22Rv1 (cell line): ENCODE data around the gene GLP1R.

Source experiments
- H3K27ac ChIP-seq: fragments of 450-650 bp; 2 replicates; pipeline ENCODE4 v1.5.1; 2017
- ZFX ChIP-seq: fragments of 450-650 bp; IDR thresholded peaks from 2 replicates; pipeline ENCODE4 v1.6.1; 2017; ENCODE audit warnings: antibody characterized with exemption, borderline replicate concordance
- TF ChIP-seq, protein P1 (sequence below): fragments of 450-650 bp; IDR thresholded peaks from 2 replicates; pipeline ENCODE4 v1.5.1; 2017; ENCODE audit warnings: mild to moderate bottlenecking

The GLP1R gene

DNA sequence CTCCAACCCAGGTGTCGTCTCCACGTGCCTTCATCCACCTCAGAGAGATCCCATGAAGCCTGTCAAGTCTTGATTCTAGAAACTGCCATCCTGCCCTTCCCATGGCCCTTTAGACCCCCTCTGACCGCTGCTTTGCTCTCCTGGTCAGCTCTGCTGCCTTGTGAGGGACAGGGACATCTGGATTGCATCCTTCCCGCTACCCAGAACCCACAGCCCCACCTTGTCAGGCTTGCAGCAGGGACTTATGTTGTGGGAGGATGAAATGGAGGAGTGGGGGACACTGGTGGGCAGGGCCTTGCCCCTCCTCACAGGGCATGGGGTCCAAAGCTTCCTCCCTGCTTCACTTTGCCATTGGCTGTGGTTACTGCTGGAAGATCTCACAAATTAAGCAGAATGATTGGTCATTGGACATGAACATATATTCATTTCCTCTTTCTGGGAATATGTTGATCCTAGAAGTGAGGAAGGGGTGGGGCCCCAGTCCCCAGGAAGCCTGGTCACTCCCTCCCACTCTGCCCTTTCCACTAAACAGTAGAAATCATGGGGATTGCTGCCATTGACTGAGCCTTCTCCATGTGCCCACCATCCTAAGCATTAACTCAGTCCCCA is 4.5 kb downstream of the GLP1R start:
- TF ChIP-seq ZFX, result no peak
- TF ChIP-seq, protein P1, sequence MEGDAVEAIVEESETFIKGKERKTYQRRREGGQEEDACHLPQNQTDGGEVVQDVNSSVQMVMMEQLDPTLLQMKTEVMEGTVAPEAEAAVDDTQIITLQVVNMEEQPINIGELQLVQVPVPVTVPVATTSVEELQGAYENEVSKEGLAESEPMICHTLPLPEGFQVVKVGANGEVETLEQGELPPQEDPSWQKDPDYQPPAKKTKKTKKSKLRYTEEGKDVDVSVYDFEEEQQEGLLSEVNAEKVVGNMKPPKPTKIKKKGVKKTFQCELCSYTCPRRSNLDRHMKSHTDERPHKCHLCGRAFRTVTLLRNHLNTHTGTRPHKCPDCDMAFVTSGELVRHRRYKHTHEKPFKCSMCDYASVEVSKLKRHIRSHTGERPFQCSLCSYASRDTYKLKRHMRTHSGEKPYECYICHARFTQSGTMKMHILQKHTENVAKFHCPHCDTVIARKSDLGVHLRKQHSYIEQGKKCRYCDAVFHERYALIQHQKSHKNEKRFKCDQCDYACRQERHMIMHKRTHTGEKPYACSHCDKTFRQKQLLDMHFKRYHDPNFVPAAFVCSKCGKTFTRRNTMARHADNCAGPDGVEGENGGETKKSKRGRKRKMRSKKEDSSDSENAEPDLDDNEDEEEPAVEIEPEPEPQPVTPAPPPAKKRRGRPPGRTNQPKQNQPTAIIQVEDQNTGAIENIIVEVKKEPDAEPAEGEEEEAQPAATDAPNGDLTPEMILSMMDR, result no peak
- no peak overlapping the region for H3K27ac ChIP-seq

DNA sequence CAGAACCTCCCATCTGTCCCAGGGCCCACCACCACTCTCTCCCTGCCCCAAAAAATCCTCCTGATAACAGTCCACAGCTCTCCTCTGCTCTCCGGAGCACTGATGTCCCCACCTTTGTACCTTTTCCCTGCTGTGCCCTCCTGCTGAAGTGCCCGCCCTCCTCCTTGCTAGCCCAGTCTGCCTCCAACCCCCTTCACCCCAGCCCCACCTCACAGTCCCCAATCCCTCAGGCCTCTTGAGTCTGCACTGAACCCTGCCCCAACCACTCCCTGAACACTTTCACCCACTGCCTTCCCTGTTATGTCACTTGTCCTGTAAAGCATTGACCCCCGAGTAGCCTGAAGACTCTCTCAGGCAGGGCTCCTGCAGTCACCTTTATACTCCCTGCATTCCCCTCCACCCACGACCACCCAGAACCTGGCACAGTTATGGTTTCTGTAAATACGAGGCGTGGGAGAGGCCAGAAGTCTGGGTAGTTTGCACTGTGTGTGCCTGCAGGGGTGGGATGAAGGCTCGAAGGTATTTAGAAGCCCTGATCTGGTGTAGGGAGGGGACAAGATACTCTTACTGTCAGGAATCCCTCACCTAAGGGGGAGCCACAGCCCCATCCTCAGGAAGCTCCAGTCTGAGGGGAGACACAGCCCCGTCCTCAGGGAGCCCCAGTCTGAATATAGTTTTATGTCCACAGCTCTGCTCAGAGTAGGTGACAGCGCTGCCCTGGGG is 5.4 kb downstream of the GLP1R start:
- no peak for TF ChIP-seq ZFX
- TF ChIP-seq, protein P1, result no peak
- H3K27ac ChIP-seq, result no peak overlapping the region

DNA sequence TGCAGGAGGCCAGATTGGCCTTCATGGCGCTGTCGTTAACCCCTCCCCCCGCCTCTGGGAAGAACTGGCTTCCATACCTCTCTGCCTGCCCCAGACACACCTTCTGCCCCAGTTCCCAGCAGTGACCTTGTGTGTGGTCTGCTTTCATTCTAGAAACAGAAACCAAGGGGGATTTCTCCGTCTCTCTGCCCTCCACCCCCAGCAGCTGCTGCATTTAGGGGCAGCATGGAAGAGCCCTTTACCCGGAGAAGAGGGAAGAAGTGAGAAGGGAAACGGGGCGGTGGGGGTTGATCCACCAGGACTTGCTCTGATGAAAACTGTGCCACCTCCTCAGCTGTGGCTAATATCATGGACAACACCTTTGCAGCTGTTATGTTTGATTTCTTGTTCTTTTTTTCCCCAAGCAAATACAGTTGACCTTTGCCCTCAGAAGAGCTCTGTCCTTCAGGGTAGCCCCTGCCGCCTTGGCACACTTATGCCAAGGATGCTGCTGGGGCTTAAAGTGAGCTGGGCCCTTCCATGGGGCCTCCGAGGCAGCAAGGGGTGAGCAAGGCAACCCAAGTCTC is 6.1 kb downstream of the GLP1R start:
- H3K27ac ChIP-seq, result no peak overlapping the region
- TF ChIP-seq, protein P1, result no peak
- TF ChIP-seq ZFX, result no peak

DNA sequence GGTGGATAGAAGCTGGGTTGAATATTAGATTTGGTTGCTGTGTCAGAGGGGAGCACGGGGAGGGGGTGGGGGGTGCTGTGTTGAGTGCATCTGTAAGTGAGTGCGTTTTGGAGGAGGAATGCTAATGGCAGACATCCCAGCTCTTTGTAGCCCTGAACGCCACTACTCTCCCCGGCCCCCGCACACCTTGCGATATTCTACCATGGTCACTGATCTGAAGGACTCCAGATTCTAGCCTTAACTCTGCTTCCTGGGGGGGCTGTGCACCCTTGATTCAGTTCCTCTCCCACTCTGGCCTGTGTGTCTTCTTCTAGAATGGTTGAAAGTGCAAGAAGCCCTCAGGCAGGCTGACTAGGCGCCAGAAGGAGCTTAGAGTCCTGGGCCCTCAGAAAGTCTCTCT is 7.1 kb downstream of the GLP1R start:
- no peak for TF ChIP-seq ZFX
- TF ChIP-seq, protein P1, result no peak
- H3K27ac ChIP-seq, result no peak overlapping the region

DNA sequence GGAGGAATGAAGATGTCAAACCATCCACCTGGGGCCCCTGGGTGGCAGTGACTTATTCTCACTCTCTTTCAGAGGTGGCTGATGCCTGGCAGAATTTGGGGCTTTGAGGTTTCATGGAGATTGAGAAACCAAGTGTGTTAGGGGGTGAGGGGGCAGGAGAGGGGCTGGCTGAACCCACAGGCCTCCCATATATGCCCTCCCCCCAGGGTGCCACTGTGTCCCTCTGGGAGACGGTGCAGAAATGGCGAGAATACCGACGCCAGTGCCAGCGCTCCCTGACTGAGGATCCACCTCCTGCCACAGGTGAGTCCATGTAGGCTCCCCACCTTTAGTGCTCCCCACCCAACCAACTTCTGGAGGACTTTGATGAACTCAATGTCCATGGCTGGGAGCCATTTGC is 7.6 kb downstream of the GLP1R start:
- TF ChIP-seq, protein P1, result no peak
- no peak for TF ChIP-seq ZFX
- H3K27ac ChIP-seq, result no peak overlapping the region

DNA sequence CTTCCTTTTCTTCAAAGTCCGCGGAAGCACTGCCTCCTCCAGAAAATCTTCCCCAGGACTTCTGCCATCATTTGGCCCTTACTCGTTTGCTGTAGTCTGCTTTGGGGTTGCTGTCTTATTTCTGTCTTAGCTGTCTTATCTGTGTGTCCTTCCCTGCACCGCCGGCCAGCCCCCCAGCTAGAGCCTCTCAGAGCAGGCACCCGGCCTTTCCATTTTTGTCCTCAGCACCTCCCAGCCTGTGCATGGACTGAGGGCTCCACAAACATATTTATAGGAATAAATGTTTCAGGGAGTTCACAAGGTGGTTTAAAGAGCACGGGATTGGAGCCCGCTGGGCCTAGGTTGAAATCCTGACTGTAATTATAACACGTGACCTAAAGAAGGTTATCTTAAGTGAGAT is 8.1 kb downstream of the GLP1R start:
- TF ChIP-seq, protein P1, result no peak
- TF ChIP-seq ZFX, result no peak
- H3K27ac ChIP-seq, result no peak overlapping the region

DNA sequence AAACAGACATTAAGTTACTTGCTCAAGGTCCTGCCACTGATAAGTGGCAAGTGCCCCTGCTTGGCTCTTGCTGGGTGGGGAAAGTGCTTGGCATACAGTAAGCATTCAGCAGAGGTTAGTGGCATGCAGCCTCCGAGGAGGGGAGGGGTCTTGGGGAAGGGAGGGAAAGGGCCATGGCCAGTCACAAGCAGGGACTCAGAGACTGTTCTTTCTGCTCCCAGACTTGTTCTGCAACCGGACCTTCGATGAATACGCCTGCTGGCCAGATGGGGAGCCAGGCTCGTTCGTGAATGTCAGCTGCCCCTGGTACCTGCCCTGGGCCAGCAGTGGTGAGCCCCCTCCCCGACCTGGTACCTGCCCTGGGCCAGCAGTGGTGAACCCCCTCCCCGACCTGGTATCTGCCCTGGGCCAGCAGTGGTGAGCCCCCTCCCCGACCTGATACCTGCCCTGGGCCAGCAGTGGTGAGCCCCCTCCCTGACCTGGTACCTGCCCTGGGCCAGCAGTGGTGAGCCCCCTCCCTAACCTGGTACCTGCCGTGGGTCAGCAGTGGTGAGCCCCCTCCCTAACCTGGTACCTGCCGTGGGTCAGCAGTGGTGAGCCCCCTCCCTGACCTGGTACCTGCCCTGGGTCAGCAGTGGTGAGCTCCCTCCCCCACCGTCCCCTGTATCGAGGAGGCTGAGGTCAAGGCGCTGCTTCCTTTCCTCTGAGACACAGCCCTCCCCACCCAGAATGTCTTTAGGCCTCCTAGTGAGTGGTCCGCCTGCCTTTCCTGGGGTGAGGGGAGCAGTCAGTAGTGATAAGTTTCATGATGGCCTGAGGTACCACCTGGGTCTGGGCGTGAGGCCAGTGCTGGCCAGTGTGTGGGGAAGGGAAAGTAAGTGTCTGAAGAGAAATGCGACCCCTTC is 8.9 kb downstream of the GLP1R start:
- H3K27ac ChIP-seq, result no peak overlapping the region
- TF ChIP-seq ZFX, result no peak
- TF ChIP-seq, protein P1, result no peak
